Measurements from ENCODE around the gene ZBED6. TPM values are rescaled to one million over a fixed set of nuclear protein-coding genes. Genes with fewer than 3 reads are reported as not detected.
"Not testable (repeated sequence)": the region's sequence is repeated elsewhere in the genome, so short reads cannot be mapped to it uniquely, and the experiment has no call there.

ZBED6 gene, protein sequence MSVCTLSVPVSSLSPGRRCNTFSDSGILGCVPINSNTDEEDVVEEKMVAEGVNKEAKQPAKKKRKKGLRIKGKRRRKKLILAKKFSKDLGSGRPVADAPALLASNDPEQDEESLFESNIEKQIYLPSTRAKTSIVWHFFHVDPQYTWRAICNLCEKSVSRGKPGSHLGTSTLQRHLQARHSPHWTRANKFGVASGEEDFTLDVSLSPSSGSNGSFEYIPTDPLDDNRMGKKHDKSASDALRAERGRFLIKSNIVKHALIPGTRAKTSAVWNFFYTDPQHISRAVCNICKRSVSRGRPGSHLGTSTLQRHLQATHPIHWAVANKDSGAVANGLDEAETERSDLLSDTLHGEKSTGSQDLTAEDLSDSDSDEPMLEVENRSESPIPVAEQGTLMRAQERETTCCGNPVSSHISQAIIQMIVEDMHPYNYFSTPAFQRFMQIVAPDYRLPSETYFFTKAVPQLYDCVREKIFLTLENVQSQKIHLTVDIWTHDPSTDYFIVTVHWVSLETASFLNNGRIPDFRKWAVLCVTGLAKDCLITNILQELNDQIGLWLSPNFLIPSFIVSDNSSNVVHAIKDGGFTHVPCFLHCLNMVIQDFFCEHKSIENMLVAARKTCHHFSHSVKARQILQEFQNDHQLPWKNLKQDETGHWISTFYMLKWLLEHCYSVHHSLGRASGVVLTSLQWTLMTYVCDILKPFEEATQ (N-terminal part only)
- 57.4 to 60.4 TPM (median 58.3 TPM) in 3 replicates for total RNA-seq

DNA sequence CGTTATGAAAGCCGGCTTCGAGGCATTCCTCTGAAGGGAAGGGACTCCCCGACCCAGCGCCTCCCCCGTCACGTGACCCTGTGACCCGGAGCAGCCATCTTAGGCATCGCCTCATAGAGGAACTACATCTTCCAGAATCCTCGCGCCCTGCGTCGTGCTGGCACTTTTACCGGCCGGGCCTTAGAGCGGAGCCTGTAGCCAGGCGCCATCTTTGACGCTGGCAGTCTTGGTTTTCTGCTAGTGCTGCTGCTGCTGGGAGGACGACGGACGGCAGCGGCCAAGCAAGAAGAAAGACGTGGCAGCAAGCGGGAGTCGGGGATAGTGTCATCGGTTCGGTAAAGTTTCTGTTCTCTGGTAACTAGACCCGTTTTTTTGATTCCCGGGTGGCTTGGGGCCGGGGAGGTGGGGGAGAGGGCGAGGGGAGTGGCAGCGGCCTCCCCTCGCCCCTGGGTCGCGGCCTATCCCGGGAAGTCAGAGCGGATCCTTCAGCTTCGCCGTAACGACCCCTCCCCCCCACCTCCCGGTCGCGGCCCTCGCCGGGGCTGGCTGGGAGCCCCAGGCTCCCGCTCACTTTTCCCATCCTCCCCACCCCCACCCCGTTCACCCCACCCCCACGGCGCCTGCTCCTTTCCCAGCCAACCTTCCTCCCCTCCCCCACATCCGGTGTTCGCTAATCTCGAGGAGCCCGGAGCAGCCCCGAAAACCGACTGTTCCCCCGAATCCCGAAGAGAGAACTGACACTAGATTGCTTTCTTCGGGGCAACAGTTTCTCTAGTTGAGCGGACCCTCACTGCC is at the start of gene ZBED6, which contains the start of gene ZC3H11A:
TSS of gene ZBED6 (plus strand) at position 183 of the 795 bp plus-strand sequence. CDS start 1,900 bp downstream, outside the sequence.
TSS of gene ZC3H11A (plus strand) at position 183 of the 795 bp plus-strand sequence. CDS start 21,448 bp downstream, outside the sequence.
- TF ChIP-seq, protein P1, sequence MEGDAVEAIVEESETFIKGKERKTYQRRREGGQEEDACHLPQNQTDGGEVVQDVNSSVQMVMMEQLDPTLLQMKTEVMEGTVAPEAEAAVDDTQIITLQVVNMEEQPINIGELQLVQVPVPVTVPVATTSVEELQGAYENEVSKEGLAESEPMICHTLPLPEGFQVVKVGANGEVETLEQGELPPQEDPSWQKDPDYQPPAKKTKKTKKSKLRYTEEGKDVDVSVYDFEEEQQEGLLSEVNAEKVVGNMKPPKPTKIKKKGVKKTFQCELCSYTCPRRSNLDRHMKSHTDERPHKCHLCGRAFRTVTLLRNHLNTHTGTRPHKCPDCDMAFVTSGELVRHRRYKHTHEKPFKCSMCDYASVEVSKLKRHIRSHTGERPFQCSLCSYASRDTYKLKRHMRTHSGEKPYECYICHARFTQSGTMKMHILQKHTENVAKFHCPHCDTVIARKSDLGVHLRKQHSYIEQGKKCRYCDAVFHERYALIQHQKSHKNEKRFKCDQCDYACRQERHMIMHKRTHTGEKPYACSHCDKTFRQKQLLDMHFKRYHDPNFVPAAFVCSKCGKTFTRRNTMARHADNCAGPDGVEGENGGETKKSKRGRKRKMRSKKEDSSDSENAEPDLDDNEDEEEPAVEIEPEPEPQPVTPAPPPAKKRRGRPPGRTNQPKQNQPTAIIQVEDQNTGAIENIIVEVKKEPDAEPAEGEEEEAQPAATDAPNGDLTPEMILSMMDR (IDR thresholded peaks at IDR 0.05; ENCODE audit: unreplicated experiment) = no peak
- Mint-ChIP-seq H3K9me3 (no peaks in the 10 kb centered on the region), H3K4me3 (peak within 1 kb of the TSS; percentile 90), H3K27me3 (ENCODE audit: low read depth) (no peaks in the 10 kb centered on the region), H3K27ac (peak within 1 kb of the TSS; percentile 100), H3K36me3 (peaks cover 23% of the 10 kb centered on the region), H3K4me1 (peaks cover 44% of the 10 kb centered on the region)
- peak; percentile 96 to 97 for DNase-seq (ENCODE audit: low spot score in 2 of 2, unreplicated experiment in 2 of 2)

DNA sequence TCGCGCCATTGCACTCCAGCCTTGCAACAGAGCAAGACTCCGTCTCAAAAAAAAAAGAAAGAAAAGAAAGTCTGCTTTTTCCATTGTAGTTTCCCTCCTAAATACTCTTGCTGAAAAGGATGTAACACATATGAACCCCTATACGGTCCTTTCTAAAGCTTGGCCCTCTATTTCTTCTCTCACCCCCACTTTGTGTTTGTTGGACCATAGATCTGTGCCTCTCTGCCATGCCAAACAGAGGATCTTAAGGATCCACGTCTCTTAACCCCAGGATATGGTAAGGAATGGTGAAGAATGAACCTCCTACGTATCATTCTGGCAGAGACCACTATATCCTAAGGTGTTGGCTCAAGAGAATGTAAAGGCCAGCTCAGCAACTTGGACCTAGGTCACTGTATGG is 49.1 kb upstream of the ZBED6 start:
- Mint-ChIP-seq H3K4me3 (no peak overlapping the region), H3K36me3 (peaks cover 22% of the 10 kb centered on the region), H3K27me3 (ENCODE audit: low read depth) (no peaks in the 10 kb centered on the region), H3K27ac (no peak overlapping the region), H3K4me1 (peaks cover 19% of the 10 kb centered on the region), H3K9me3 (peaks cover 7% of the 10 kb centered on the region)
- no peak for DNase-seq (ENCODE audit: low spot score in 2 of 2, unreplicated experiment in 2 of 2)
- TF ChIP-seq, protein P1 (IDR thresholded peaks at IDR 0.05; ENCODE audit: unreplicated experiment) = no peak

DNA sequence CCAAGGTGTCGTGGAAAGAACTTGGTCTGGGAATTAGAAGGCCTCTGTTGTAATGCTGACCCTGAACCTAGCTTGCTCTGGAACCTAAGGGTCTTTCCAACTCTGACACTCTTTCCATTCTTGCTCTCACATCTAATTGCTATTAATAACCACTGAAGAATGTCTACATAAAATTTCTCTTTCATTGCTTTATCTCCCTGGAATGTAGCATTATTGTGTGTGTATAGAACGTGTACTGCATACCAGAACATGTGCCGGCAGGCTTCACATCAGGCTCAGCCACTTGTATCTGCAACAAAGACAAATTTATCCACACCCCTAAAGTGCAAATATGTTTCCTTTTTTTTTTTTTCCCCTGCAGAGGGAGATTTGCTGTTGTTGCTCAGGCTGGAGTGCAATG is 44.4 kb upstream of the ZBED6 start:
- H3K36me3 Mint-ChIP-seq = peaks cover 8% of the 10 kb centered on the region
- peak overlapping the region; percentile 93 for H3K27ac Mint-ChIP-seq

DNA sequence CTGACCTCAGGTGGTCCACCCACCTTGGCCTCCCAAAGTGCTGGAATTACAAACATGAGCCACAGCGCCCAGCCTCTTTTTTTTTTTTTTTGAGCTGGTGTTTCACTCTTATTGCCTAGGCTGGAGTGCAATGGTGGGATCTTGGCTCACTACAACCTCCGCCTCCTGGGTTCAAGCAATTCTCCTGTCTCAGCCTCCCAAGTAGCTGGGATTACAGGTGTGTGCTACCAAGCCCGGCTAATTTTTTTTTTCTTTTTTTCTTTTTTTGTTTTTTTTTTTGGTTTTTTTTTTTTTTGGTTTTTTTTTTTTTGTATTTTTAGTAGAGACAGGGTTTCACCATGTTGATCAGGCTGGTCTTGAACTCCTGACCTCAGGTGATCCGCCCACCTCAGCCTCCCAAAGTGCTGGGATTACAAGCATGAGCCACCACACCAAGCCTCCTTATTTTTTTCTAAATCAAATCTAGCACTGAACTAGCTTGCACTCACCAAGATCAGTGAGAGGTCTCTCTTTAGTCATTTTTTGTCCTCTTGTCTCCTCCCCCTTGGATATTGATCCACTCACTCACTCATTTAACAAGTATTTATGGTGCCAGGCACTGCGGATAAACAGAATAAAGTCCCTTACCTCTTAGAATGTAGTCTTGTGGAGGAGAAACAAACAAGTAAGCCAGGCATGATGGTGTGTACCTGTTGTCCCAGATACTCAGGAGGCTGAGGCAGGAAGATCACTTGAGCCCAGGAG is 43.6 kb upstream of the ZBED6 start:
- not testable (repeated sequence) for H3K4me3 Mint-ChIP-seq; H3K9me3 Mint-ChIP-seq; H3K36me3 Mint-ChIP-seq; H3K27me3 Mint-ChIP-seq (ENCODE audit: low read depth); DNase-seq (ENCODE audit: low spot score in 2 of 2, unreplicated experiment in 2 of 2)
- peak overlapping the region; percentile 93 for H3K27ac Mint-ChIP-seq
- H3K4me1 Mint-ChIP-seq = peaks cover 14% of the 10 kb centered on the region

More for the DNA sequence above, 44.4 kb upstream of the ZBED6 start:
- no peaks in the 10 kb centered on the region for H3K27me3 Mint-ChIP-seq (ENCODE audit: low read depth)
- no peak overlapping the region for H3K4me3 Mint-ChIP-seq
- TF ChIP-seq, protein P1 (IDR thresholded peaks at IDR 0.05; ENCODE audit: unreplicated experiment) = no peak
- H3K4me1 Mint-ChIP-seq = peaks cover 13% of the 10 kb centered on the region
- no peak for DNase-seq (ENCODE audit: low spot score in 2 of 2, unreplicated experiment in 2 of 2)
- peaks cover 7% of the 10 kb centered on the region for H3K9me3 Mint-ChIP-seq

DNA sequence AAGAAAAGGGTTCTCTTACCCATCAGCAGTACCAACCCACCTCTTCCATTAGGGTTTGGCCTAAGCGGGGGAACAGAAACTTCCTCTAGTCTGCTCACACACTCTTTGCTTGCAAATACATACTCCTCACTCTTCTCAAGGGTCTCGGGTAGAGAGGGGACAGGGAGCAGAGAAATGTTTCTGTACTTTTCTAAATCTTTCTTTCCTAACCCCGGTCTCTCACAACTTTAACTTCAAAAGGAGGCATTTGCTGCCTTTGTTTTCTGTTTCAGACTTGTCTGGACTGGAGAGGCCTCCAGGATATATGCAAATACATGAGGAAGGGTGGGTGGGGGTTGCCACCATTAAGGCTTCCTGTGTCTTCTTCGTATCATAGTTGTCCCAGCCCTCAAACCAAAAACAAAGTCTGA is 41.0 kb upstream of the ZBED6 start:
- DNase-seq (ENCODE audit: low spot score in 2 of 2, unreplicated experiment in 2 of 2) = no peak
- Mint-ChIP-seq H3K4me1 (peaks cover 14% of the 10 kb centered on the region), H3K36me3 (no peaks in the 10 kb centered on the region), H3K27ac (peak overlapping the region; percentile 87), H3K27me3 (ENCODE audit: low read depth) (no peaks in the 10 kb centered on the region), H3K9me3 (no peaks in the 10 kb centered on the region), H3K4me3 (no peak overlapping the region)
- TF ChIP-seq, protein P1 (IDR thresholded peaks at IDR 0.05; ENCODE audit: unreplicated experiment) = no peak

All from mesothelial cell of epicardium (in vitro differentiated cells).